Inflammatory macrophage (primary cell): Measurements from ENCODE around the gene CTXND2.
"Not testable (repeated sequence)": the region's sequence is repeated elsewhere in the genome, so short reads cannot be mapped to it uniquely, and the experiment has no call there.

Source experiments
- DNase-seq, 2 donors: peaks; one replicate each; pipeline ENCODE4 v3.0.0-alpha.2; 2020 to 2022

Gene CTXND2

DNA sequence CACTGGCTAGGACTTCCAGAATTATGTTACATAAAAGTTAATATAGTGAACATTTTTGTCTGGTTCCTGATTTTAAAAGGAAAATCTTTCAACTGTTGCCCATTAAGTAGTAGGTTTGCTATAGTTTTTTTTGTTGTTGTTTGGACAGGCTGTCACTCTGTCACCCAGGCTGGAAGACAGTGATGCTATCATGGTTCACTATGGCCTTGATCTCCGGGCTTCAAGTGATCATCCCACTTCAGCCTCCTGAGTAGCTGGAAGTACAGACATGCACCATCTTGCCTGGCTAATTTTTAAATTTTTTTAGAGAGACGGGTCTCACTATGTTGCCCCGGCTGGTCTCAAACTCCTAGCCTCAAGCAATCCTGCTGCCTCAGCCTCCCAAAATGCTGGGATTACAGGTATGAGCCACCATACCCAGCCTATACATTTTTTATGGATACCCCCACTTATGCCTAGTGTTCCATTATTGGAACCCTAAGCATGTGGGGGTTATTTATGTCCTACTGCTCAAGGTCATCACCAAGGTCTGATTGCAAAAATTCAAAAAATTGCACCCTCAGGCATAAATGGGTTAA is 6.5 kb downstream of the CTXND2 start:
- DNase-seq = no peak

DNA sequence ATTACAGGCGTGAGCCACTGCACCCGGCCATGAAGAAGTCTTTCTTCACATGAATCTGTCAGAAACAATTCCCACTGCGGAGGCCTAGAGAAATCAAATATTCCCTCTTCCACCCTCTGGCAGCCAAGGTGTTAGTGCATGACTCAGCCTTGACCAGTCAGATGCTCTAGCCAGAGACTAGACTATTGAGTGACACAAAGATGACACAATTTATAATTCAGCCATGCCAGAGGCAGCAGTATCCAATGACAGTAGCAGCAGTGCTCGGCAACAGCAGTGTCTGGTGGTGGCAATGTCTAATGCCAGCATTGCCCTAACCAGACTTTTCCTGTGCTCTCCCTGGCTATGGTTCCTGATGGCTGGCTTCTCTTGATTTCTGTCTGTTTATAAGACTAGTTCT is 8.7 kb downstream of the CTXND2 start:
- no peak for DNase-seq

DNA sequence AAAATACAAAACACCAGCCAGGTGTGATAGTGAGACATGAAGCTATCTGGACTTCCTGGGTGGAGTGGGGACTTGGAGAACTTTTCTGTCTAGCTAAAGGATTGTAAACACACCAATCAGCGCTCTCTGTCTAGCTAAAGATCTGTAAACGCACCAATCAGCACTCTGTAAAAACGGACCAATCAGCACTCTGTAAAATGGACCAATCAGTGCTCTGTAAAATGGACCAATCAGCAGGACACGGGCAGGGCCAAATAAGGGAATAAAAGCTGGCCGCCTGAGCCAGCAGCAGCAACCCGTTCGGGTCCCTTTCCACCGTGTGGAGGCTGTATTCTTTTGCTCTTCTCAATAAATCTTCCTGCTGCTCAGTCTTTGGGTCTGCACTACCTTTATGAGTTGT is 12.9 kb downstream of the CTXND2 start:
- DNase-seq = not testable (repeated sequence)

DNA sequence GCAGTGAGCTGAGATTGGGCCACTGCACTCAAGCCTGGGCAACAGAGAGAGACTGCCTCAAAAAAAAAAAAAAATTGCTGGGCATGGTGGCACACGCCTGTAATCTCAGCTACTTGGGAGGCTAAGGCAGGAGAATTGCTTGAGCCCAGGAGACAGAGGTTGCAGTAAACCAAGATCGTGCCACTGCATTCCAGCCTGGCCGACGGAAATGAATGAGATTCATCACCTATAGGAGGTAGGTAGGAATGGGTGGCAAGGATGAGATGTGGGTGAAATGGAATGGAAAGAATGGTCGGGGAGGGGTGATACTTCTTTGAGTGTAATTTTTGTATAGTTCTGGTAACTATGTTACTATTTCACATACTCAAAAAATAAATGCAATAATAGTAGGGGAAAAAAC is 15.4 kb downstream of the CTXND2 start:
- no peak for DNase-seq

DNA sequence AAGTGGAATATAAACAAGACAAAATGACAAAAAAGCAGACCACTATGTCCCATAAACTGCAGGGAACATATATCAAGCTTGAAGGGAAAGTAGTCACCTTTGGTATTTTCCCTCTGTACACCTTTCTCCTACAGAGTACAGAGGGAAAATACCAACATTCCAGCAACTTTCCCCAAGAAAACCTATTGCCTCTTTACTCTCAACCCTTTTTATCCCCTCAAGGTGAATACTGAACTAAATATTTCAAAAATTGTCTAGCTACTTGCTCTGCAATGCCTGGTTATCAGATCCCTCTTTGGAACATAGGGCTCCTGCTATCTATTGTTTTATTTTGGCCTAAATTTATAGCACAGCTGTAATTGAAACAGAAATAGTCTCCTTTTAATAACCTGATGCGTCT is 15.8 kb downstream of the CTXND2 start:
- DNase-seq = no peak

DNA sequence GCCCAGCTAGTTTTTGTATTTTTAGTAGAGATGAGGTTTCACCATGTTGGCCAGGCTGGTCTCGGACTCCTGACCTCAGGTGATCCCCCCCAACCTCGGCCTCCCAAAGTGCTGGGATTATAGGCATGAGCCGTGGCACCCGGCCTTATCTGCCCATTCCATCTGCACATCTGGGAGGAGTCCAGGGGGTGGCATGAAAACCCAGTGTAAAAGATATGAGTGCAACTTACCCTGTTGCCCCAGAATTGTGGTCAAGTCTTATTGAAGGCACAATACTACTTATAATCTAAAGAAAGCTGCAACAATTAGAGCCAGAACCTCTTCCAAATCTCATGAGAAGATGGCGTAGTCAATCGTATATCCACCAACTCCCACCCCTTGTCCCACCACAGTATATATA is 18.4 kb downstream of the CTXND2 start:
- no peak for DNase-seq

DNA sequence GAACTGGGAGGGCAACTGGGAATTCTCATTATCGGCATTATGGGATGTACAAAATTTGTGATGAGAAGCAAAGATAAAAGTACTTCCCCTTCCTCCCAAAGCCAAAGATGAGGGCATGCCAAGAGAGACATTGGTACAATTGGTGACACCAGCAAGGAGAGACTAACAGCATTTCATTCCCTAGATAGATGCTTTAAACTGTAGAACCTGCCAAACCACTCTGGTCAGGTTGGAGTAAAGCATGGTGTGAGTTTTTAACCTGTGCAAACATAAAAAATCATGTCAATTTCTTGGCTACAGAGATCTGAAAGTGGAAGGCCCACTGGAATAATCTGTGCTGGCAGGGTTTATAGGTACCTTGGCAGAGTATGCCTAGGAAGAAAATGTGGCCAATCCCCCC is 19.4 kb downstream of the CTXND2 start:
- DNase-seq = no peak

DNA sequence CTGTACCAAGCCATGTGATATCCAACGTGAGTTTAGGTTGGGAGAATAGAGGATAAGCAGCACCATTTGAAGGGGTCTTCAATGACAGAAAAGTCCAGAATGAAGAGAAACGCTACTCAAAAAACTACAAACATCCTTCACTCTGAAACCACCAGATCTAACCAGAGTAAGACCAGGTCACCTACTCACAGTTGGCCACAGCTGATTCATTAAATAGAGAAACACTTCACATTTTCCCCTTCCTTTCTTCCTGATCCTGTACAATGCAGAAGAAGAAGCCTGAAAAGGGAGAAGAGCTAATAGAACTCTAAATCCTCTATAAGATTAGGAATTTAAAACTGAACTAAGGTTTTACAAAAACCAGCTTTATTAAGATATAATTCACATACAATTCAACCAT is 19.9 kb downstream of the CTXND2 start:
- no peak for DNase-seq

DNA sequence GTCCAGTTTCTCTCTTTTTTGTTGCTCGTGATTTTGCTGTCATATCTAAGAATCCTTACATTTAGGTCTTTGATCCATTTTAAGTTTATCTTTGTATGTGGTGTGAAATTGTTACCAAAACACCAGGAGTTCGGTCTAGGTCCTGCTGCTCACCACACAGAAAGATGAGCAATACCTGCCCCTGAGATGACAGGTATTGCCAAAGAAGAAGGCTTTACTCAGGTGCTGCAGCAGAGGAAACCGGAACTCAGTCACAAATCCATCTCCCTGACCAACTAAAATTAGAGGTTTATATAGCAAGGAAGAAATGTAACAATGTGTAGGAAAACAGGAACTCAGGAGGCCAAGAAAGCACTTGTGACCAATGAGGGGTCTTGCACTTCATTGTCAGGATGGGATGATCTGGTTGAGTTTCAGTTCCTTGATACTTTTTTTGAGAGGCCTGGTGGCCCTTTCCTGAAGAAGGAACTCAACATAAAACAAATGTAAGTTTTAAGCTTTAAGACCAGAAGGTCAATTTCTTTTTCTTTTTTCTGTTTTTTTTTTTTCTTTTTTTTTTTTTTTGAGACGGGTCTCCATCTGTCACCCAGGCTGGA is 22.7 kb downstream of the CTXND2 start:
- peak; percentile 52 to 54 for DNase-seq

DNA sequence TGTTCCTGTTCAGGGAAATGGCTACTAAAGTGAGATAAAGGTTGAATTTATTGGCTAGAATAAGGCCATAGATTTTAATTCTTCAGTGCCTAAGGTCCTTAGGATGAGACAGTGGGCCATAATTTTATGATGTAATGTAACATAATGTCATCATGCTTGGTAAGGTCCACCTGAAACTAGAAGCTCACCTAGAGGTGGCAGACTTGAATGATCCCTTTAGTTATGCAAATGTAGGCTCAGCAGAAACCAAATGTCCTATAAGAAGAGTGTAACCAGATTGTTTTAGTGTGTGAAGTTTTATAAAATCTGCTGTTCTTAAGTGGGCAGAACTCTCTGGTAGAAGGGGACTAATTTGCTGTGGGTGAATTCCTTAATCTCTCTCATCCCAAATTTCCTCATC is 25.7 kb downstream of the CTXND2 start:
- DNase-seq = no peak

DNA sequence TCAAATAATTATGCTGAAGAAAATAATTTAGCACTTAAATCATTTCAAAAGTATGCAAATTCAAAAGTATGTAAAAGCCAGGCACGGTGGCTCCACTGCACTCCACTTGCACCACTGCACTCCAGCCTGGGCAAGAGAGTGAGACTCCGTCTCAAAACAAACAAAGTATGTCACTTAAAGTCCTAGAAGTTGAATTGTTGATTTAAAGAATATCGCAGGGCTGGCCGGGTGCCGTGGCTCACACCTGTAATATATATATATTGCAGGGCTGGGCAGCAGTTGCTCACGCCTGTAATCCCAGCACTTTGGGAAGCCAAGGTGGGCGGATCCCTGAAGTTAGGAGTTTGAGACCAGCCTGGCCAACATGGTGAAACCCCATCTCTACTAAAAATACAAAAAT is 30.5 kb downstream of the CTXND2 start:
- no peak for DNase-seq

DNA sequence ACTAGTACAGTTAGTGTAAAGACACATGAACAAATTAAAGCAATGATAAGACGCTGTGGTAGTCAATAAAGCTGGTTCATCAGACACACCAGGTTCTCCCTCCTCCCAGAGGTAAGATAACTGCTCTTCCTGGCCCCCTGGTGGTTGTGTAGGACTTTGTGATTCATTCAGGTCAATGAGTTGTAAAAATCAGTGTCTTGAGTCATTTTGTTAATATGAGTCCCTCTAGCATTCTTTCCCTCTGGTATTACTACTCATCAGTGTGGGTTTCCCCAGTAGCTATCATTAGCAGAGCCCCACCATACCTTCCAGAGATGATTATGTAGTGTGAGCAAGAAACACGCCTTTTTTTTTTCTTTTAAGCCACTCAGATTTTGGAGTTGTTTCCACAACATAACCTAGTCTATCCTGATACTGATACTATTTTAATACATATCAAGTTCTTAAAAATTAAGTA is 35.6 kb downstream of the CTXND2 start:
- DNase-seq = peak; percentile 73 to 74

DNA sequence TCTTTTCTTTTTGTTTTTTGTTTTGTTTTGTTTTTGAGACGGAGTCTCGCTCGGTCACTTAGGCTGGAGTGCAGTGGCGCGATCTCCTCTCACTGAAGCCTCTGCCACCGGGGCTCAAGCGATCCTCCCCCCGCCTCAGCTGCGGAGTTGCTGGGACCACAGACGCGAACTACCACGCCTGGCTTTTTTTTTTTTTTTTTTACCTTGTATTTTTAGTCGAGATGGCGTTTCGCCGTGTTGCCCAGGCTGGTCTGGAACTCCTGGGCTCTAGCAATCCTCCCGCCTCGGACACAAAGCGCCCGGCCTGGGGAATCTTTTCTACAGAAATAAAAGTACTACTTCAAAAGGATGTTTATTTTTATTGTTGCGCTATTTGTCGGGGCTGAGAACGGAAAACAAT is 38.1 kb downstream of the CTXND2 start:
- DNase-seq = no peak

DNA sequence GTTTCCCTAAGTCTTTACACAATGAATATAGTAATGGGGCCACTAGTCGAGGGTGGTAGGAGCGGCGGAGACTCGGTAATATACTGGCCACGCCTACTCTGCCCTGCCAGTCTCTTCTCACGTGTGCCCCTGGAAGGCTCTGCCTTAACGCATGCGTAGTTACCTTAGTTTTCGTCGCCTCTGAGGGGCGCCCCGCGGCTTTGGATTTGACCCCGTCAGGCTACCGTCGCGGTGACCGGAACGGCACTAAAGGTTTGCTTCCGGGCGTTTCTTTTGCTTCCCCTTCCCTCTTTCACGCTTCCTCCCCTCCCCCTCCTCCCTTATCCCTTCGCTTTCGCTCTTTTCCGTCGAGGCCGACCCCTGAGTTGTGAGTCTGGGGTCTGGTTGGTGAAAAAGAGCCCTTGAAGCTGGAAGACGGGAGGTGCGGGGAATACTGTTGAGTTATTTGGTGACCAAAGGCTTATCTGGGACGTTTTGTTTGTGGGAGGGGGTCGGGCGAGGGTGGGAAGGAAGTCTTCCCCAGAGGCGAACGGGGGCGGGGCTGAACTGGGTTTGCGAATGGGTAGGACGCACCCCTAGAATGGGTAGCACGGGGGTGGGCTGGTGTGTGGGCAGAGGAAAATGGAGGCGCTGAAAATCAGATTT is 39.3 kb downstream of the CTXND2 start, which contains the start of gene SETDB1:
Gene SETDB1 (plus strand): TSS at position 267 of the 645 bp plus-strand sequence. CDS start 1,352 bp downstream, outside the sequence.
- DNase-seq = peak; percentile 99

DNA sequence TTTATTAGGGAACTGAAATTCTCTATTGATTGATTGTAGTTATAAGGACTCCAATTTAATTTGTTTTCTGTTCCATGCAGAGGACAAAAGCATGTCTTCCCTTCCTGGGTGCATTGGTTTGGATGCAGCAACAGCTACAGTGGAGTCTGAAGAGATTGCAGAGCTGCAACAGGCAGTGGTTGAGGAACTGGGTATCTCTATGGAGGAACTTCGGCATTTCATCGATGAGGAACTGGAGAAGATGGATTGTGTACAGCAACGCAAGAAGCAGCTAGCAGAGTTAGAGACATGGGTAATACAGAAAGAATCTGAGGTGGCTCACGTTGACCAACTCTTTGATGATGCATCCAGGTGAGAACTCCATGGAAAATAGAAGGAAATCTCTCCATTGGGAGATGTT is 40.7 kb downstream of the CTXND2 start:
- peak; percentile 69 to 73 for DNase-seq

DNA sequence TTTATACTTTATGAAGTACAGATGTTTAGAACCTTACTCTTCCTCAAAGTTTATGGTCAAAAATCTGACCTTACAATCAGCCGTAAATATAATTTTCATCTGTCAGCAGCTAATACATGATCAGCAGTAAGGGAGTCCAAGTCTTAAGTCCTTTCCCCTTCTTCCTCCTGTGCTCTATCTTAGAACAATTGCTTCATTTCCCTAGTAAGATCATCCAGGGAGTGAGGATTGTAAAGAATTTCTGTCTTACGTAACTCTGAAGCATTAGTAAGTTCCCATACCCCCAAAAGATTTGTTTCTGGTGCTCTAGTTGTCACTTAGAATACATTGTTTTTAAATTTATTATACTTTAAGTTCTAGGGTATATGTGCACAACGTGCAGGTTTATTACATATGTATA is 41.4 kb downstream of the CTXND2 start:
- DNase-seq = peak; percentile 3 to 32

DNA sequence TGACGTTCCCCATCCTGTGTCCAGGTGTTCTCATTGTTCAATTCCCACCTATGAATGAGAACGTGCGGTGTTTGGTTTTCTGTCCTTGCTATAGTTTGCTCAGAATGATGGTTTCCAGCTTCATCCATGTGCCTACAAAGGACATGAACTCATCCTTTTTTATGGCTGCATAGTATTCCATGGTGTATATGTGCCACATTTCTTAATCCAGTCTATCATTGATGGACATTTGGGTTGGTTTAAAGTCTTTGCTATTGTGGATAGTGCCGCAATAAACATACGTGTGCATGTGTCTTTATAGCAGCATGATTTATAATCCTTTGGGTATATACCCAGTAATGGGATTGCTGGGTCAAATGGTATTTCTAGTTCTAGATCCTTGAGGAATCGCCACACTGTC is 41.8 kb downstream of the CTXND2 start:
- not testable (repeated sequence) for DNase-seq

DNA sequence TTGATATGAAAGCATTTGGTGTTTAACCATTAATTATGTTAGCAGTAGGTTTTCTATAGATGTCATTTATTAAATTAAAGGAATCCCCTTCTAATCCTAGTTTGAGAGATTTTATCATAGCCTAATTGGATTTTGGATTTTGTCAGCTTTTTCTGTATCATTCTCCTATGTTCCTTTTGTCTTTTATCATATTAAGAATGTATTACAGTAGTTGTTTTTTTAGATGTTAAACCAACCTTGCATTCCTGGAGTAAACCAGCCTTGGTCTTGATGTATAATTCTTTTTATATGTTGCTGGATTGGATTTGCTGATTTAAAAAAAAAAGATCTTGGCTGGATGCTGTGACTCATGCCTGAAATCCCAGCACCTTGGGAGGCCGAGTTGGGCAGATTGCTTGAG is 44.8 kb downstream of the CTXND2 start:
- DNase-seq = no peak

DNA sequence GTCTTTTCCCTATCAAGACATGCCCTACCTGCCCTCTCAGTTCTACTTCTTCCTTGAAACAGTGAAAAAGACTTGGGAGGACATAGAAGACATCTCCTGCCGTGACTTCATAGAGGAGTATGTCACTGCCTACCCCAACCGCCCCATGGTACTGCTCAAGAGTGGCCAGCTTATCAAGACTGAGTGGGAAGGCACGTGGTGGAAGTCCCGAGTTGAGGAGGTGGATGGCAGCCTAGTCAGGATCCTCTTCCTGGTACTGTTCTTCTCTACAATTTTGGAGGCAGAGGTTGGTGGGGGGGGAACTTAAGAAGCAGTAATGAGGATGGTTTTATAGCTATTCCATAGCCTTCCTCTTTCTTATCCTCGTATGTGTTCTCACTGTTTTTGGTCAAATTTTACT is 57.9 kb downstream of the CTXND2 start:
- DNase-seq = peak; percentile 28 to 62

DNA sequence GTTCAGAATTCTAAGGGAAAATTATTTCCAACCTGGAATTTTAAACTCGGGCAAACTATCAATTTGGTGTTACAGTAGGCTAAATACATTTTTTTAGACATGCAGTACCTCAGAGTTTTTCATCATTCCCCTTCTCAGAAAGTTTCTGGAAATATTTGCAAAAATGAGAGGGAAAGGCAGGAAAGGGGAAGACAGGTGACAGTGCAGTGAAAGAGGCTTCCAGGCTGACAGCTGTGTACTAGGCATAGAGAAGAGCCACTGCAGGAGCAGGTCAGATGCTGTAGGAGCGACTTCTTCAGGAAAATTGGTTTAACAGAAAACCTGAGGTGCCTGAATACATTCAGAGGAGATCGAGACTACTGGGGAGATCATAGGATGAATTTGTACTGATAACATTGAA is 67.8 kb downstream of the CTXND2 start:
- no peak for DNase-seq

DNA sequence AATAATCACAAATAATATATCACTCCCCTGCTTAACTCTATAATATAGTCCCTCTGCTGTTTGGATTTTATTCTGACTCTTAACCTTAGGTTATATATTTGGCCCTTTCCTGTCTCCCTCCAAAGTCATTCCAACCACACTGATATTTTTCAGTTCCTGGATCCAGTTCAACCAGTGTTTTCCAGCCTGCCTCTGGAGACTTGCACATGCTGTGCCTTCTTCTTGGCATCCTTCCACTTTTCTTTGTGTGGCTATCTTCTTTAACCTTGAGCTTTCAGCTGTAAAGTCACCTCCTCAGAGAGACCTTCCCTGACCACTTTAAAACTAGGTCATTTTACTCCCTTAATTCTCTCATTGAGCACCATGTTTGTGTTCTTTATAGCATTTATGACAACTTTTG is 68.3 kb downstream of the CTXND2 start:
- DNase-seq = no peak

DNA sequence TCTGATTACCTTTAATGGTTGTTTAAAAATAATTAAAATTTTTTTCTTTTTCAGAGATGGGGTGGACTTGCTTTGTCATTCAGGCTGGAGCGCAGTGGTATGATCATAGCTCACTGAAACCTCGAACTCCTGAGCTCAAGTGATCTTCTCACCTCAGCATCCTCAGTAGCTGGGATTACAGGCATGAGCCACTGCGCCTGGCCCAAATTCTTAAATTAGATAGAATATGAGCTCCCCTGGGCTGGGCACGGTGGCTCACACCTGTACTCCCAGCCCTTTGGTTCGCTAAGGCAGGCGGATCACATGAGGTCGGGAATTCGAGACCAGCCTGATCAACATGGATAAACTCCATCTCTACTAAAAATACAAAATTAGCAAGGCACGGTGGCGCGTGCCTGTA is 70.7 kb downstream of the CTXND2 start:
- no peak for DNase-seq

DNA sequence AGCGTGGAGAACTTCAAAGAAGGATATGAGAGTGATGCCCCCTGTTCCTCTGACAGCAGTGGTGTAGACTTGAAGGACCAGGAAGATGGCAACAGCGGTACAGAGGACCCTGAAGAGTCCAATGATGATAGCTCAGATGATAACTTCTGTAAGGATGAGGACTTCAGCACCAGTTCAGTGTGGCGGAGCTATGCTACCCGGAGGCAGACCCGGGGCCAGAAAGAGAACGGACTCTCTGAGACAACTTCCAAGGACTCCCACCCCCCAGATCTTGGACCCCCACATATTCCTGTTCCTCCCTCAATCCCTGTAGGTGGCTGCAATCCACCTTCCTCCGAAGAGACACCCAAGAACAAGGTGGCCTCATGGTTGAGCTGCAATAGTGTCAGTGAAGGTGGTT is 73.7 kb downstream of the CTXND2 start:
- DNase-seq = no peak

DNA sequence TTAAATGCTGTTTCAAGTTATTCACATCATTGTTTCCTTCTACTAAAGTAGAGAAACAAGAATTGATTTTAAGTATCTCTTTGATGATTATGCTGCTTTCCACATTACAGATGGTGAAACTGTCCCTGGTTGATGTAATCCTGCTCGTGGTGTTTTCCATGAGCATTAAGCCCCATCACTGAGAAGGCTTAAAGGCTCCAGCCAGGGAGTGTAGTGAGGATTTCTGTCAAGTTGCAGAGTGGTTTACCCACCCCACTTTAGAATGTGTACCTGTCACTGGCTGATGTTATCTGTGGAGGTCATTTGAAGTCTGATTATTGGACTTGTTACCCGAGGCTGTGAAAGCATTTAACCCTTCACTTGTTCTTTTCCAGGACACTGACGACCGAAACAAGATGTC is 74.8 kb downstream of the CTXND2 start:
- DNase-seq = no peak
